DOHH2 (cell line): ENCODE measurements around the gene MUC6.

Source experiments
- EZH2phosphoT487 ChIP-seq: fragments of 200-600 bp; sonication (generic); IDR thresholded peaks from 2 replicates; pipeline ENCODE4 v1.6.1; 2017; ENCODE audit warnings: borderline replicate concordance, mild to moderate bottlenecking, antibody characterized with exemption, low read length, moderate library complexity, mixed read lengths
- TF ChIP-seq, protein P1 (sequence below): fragments of 200-600 bp; sonication (generic); IDR thresholded peaks from one replicate; pipeline ENCODE4 v1.5.1; 2014; ENCODE audit warnings: antibody characterized with exemption, mild to moderate bottlenecking, low read depth, low read length; ENCODE audit not compliant: poor library complexity, severe bottlenecking

DNA sequence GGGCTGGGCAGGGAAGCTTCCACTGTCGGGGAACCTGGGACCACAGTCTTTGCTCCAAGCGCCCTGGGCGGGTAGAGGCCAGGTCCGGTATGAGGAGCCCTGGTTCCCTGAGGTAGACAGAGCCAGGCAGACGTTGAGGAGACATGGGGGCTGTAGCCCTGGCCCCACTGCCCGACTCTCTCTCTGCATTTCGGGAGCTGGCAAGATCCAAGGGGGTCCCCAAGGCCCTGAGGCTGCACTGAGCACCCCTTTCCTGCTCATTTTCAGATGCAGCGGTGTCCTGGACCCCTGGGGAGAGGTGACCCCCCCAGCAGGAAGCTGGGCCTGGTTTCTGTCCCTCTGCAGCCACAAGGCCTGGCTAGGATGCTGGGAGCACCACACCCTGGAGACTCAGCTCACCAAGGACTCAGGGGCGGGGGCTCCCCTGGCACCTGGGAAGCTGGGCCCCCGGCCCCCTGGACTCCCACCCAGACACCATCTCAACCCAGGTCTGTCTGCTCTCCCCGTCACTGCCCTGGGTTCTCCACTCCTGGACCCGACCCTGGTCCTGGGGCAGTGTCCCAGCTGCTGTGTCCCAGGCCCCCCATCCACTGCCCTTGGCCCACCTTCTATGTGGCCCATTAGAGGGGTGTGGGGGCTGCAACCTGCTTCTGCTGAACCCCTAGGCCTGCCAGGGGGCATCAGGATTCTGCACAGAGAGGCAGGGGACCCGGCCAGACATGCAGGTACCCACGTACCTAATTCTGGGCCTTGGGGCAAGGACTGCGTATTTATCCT lies 15.0 kb upstream of the MUC6 start:
- TF ChIP-seq, protein P1, sequence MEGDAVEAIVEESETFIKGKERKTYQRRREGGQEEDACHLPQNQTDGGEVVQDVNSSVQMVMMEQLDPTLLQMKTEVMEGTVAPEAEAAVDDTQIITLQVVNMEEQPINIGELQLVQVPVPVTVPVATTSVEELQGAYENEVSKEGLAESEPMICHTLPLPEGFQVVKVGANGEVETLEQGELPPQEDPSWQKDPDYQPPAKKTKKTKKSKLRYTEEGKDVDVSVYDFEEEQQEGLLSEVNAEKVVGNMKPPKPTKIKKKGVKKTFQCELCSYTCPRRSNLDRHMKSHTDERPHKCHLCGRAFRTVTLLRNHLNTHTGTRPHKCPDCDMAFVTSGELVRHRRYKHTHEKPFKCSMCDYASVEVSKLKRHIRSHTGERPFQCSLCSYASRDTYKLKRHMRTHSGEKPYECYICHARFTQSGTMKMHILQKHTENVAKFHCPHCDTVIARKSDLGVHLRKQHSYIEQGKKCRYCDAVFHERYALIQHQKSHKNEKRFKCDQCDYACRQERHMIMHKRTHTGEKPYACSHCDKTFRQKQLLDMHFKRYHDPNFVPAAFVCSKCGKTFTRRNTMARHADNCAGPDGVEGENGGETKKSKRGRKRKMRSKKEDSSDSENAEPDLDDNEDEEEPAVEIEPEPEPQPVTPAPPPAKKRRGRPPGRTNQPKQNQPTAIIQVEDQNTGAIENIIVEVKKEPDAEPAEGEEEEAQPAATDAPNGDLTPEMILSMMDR = no peak
- TF ChIP-seq EZH2phosphoT487 = no peak
